Nephron (organoid): Measurements from ENCODE around the gene DUT.

Experiments used
- H3K27ac Mint-ChIP-seq, 3 experiments: 2 replicates each; pipeline ENCODE4 v1.8.0; 2020; ENCODE audit warnings: mixed read lengths in 3 of 3, mild to moderate bottlenecking in 2 of 3, moderate library complexity in 1 of 3
- H3K27me3 Mint-ChIP-seq: 2 replicates; pipeline ENCODE4 v1.8.0; 2021; ENCODE audit warnings: low read depth, mild to moderate bottlenecking, moderate library complexity, mixed read lengths
- H3K36me3 Mint-ChIP-seq: 2 replicates; pipeline ENCODE4 v1.8.0; 2020; ENCODE audit warnings: low read depth, mixed read lengths
- H3K4me1 Mint-ChIP-seq: 2 replicates; pipeline ENCODE4 v1.8.0; 2020; ENCODE audit warnings: mixed read lengths
- H3K4me3 Mint-ChIP-seq, 3 experiments: 2 replicates each; pipeline ENCODE4 v1.8.0; 2020; ENCODE audit warnings: mild to moderate bottlenecking in 3 of 3, mixed read lengths in 3 of 3, moderate library complexity in 2 of 3
- H3K9me3 Mint-ChIP-seq: 2 replicates; pipeline ENCODE4 v1.8.0; 2020; ENCODE audit warnings: mixed read lengths
- CTCF ChIP-seq, 3 experiments: fragments of 200-600 bp; sonication (generic); IDR thresholded peaks; one replicate each; pipeline ENCODE4 v1.5.0; 2021; ENCODE audit warnings: antibody characterized with exemption in 3 of 3; ENCODE audit not compliant: unreplicated experiment in 3 of 3

Gene DUT

GRCh38 chr15:48392356-48392755, 61.1 kb downstream of the DUT start:
- Mint-ChIP-seq H3K4me3 (peak overlapping the region in 1 of 3 experiments; percentile 52), H3K36me3 (no peaks in the 10 kb centered on the region), H3K9me3 (no peaks in the 10 kb centered on the region), H3K27me3 (no peaks in the 10 kb centered on the region), H3K27ac (peak overlapping the region; percentile 91 to 99 (median 98)), H3K4me1 (peaks cover 74% of the 10 kb centered on the region)
- TF ChIP-seq CTCF (IDR thresholded peaks at IDR 0.05; ENCODE audit: unreplicated experiment in 3 of 3) = no peak
